ENCODE results near the gene SUSD6. TPM values are rescaled to one million over a fixed set of nuclear protein-coding genes. Genes with fewer than 3 reads are reported as not detected.
"Not testable (repeated sequence)": the region's sequence is repeated elsewhere in the genome, so short reads cannot be mapped to it uniquely, and the experiment has no call there.

SUSD6 gene
- total RNA-seq, 1 donor from 2014 or later = 14.8 TPM

DNA sequence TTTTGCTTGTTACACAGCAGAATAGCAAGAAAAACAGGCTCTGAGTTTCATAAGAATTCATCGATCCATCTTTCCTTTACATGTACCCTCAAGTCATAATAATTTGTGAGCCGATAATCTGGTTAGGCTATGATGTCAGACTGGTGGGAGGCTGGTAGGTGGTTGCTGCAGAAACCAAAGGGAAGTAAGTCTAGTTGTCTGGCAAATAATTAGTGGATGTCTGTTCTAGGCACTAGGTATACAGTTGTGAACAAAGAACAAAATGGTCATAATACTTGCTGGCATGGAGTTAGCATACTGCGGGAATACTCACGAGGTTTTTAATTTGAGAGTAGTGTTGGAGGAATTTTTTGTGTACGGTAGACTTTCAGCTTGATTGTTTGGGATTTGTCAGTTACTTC is 8.8 kb downstream of the SUSD6 start:
- ATAC-seq = no peak
- DNase-seq (ENCODE audit: low spot score) = no peak

GRCh38 chr14:69620981-69621380 is 9.6 kb downstream of the SUSD6 start:
- ATAC-seq (no peak), DNase-seq (ENCODE audit: low spot score) (no peak)

DNA sequence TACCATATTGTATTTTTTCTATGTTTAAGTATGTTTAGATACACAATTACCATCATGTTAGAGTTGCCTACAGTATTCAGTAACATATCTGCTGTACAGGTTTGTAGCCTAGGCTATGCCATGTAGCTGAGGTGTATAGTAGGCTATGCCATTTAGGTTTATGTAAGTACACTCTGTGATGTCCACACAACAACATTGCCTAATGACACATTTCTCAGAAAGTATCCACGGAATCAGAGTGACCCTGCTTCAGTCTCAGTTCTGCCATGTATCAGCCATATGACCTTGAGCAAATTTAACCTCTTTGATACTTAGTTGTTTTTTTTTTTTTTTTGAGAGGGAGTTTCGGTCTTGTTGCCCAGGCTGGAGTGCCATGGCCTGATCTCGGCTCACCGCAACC is 12.7 kb downstream of the SUSD6 start:
- no peak for DNase-seq (ENCODE audit: low spot score)
- peak; percentile 7 for ATAC-seq

- DNase-seq (ENCODE audit: low spot score) = no peak
These were observed 14.1 kb downstream of the SUSD6 start for GRCh38 chr14:69625299-69626131.

GRCh38 chr14:69626132-69626500 is 14.7 kb downstream of the SUSD6 start:
- ATAC-seq (no peak), DNase-seq (ENCODE audit: low spot score) (no peak)

More at GRCh38 chr14:69625299-69626131, 14.1 kb downstream of the SUSD6 start:
- ATAC-seq = peak; percentile 69

DNA sequence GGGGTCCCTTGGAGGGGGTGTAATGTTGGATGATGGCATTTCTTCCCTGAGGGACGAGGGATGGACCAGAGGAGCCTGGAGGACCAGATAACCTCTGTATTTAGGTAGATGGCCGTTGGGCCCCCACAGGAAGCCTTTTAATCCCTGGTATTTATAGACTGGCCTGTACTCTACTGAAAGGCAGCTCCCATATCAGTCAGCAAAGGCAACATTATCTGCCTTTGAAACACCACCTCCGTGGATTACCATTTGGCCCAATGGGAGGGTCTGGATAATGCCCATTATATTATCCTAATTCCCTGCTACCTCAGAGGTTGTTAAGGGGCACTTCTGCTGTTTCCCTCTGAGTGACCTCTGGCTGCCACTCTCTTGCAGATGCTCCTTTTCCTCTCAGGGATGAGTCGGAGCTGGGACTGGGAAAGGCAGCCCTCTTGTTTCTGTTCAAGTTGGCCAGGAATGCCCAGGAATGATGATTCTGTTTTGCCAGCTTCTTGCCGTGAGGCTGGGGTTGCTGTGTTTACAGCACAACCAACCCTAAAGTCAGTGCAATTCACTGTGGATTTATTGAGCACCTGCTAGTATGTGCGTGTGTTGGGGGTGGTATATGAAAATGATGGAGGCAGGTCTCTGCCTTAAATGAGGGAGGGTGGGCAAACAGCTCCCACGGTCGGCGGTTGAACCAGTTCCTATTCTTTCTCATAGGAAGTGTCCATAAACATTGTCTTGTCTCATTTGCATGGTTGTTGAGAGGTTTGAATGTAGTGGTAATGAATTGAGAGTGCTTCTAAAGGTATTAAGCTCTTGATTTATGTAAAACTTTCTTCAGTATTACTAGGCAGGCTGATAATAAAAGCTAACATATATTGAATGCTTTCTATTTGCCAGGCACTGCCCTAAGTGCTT is 18.1 kb downstream of the SUSD6 start:
- no peak for DNase-seq (ENCODE audit: low spot score)
- ATAC-seq = no peak

GRCh38 chr14:69630360-69630759 is 19.0 kb downstream of the SUSD6 start:
- no peak for DNase-seq (ENCODE audit: low spot score)
- no peak for ATAC-seq

GRCh38 chr14:69631509-69631908 is 20.1 kb downstream of the SUSD6 start:
- ATAC-seq (peak; percentile 67), DNase-seq (ENCODE audit: low spot score) (peak; percentile 52)

DNA sequence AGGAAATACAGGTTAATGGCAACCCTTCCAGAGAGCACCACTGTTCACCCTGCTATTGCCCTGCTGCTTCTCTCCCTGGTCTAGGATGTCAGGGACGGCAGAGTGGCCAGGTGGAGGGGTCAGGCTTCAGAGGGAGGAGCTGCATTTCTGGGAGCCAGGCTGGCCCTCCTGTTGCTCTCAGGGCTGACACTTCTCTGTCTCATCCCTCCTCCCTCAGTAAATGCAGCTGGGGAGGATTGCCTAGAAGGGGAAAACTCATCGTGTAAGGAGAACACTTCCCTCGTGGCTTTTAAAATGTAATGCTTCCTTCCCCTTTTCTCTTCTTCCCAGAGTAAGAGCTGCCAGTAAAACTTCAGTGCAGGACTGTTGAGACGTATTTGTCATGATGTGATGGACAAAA is 20.8 kb downstream of the SUSD6 start:
- ATAC-seq (no peak), DNase-seq (ENCODE audit: low spot score) (peak; percentile 40)

- DNase-seq (ENCODE audit: low spot score) (peak; percentile 19), ATAC-seq (no peak)
These were observed 21.3 kb downstream of the SUSD6 start for GRCh38 chr14:69632593-69633151.

DNA sequence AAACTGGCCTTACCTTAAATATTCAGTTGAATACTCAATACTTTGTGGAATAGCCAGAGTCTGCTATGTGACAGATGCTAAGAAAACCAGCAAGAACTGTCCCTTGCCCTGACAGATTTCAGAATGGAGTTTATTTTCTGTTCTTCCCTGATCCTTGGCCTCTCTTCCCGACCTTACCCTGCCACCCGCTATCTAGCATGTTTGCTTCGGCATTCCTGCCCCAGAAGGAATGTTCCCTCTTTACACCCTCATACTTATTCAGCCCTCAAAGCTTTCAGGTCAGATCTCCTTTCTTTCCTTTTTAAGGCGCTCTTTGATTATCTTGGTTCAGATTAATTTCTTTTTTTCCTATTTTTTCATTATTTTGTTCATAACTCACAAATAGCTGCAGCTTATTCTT is 21.8 kb downstream of the SUSD6 start:
- ATAC-seq = no peak

DNA sequence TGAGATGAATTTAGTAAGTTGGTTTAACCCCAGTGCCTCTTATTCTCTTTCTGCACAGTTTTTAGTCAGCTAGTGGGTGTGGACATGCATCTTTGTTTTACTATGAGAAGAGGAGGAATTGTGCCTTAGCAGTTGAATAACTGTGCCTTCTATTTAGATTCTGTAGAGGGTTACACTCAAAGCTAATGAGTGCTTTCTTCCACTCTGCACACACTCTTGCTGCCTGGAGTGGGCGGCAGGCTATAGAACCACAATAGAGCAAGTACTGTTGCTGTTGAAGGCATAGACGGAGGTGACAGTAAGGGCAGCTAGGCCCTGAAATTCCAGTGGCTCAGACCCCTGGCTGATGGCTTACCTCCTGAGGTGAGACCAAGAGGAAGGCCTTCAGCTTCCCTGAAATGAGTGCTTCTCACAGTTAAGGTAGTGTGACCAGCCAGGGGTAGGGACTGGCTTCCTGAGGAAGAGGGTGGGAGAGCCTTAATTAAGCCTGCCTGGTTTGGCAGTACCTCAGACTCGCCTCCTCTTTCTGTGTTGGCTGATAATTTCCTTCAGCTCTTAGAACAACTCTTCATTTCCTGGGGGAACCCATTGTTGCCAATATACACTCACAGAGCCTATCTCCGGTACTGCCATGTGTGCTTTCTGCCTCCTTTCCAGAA is 24.7 kb downstream of the SUSD6 start:
- peak; percentile 31 for DNase-seq (ENCODE audit: low spot score)

More for the DNA sequence above, 21.8 kb downstream of the SUSD6 start:
- peak; percentile 4 for DNase-seq (ENCODE audit: low spot score)

GRCh38 chr14:69636718-69637480 is 25.5 kb downstream of the SUSD6 start:
- DNase-seq (ENCODE audit: low spot score) (no peak), ATAC-seq (peak; percentile 4)

More for the DNA sequence above, 24.7 kb downstream of the SUSD6 start:
- ATAC-seq = no peak

DNA sequence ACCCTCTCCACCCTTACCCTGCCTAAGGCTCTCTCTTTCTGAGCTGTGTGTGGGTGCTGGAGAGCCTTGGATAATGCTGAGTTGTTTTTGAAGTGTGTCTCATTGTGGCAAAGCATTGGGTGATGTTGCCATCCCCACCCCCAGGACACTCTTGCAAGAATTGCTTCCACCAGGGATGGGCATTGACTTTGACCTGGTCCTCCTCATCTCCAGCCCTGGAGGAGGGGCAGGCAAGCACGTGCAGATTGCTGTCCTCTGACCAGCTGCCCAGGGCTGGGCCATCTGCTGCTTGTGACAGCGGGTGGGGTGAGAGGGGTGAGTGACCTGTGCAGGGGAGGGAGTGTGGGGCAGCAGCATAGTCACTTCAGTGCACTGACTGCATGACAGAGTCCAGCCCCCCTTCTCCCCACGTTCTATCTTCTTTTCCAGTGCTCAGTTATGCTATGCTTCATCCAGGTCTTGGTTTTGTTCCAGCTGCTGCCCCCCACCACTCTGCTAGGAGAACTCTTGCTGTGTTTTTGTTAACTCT is 26.2 kb downstream of the SUSD6 start:
- DNase-seq (ENCODE audit: low spot score) (peak; percentile 96), ATAC-seq (peak; percentile 96)

GRCh38 chr14:69640931-69641330 is 29.5 kb downstream of the SUSD6 start:
- DNase-seq (ENCODE audit: low spot score) (no peak), ATAC-seq (no peak)

- not testable (repeated sequence) for ATAC-seq; DNase-seq (ENCODE audit: low spot score)
These were observed 30.9 kb downstream of the SUSD6 start for GRCh38 chr14:69642212-69642793.

DNA sequence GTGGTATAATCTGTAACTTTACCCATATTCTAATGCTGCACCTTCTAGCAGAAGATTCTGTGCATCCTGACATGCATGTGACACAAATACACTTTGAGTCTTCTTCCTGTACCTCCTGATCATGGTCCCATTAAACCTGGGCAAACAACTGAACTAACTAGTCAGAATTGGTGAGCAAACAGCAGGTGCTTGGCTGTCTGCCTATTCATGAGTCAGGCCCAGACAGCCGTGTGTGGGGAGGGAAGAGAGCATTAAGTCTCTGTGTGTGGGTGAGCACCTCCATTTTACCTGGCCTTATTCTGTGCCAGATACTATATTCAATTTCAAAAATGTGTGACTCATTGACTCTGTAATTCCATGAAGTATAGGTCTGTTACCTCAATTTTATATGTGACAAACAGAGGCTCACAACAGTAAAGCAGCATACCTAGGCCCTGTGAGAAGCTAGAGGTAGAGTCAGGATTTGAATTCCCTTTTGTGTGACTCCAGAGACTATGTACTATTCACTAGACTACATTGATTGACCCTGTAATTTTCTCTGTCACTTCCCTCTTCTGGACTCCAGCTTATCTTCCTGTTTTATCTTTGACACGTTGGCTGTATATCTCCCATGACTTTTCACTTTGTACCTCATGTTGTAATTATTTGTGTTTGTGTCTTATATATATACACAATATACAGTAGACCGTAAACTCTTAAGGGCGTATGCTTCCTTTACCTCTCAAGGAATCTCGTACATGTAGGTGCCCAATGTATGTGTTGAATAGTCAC is 32.2 kb downstream of the SUSD6 start:
- DNase-seq (ENCODE audit: low spot score) (peak; percentile 81), ATAC-seq (peak; percentile 93)

- ATAC-seq = no peak
- no peak for DNase-seq (ENCODE audit: low spot score)
These were observed 33.4 kb downstream of the SUSD6 start for GRCh38 chr14:69644814-69645213.

GRCh38 chr14:69647213-69647612 is 35.8 kb downstream of the SUSD6 start:
- ATAC-seq = no peak
- no peak for DNase-seq (ENCODE audit: low spot score)
